Measurements from ENCODE around the gene ZFP3. TPM values are rescaled to one million over a fixed set of nuclear protein-coding genes. Genes with fewer than 3 reads are reported as not detected.
A peak's percentile ranks its signal among the peaks of the same experiment; 100 is the strongest.

Gene ZFP3
- total RNA-seq, 1 donor from 2014 or later: 0.98 TPM

DNA sequence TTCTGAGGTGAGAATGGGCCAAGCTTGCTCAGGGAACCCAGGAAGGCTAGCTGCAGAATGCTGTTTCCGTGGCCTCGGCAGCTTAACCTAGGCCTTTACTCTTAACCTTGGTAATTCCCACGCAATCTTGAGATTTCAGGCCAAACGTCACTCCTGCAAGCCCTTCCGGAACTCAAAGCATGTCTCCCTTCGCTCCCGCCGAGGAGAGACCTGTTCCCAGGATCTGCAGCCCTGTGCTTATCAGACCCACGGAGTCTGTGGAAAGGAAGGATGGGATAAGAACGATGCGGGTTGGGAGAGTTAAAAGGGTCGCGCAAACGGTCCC is 524 bp upstream of the ZFP3 start:
- no peaks in the 10 kb centered on the region for H3K27me3 Mint-ChIP-seq
- no peak for DNase-seq (ENCODE audit: low spot score, unreplicated experiment)
- peak overlapping the region; percentile 20 for H3K27ac Mint-ChIP-seq
- peaks cover 8% of the 10 kb centered on the region for H3K4me1 Mint-ChIP-seq (ENCODE audit: low read depth)
- H3K36me3 Mint-ChIP-seq (ENCODE audit: insufficient read depth): peaks cover 6% of the 10 kb centered on the region
- peaks cover 7% of the 10 kb centered on the region for H3K9me3 Mint-ChIP-seq (ENCODE audit: low read depth)
- H3K4me3 Mint-ChIP-seq (ENCODE audit: low read depth): peak overlapping the region; percentile 65
- TF ChIP-seq, protein P1, sequence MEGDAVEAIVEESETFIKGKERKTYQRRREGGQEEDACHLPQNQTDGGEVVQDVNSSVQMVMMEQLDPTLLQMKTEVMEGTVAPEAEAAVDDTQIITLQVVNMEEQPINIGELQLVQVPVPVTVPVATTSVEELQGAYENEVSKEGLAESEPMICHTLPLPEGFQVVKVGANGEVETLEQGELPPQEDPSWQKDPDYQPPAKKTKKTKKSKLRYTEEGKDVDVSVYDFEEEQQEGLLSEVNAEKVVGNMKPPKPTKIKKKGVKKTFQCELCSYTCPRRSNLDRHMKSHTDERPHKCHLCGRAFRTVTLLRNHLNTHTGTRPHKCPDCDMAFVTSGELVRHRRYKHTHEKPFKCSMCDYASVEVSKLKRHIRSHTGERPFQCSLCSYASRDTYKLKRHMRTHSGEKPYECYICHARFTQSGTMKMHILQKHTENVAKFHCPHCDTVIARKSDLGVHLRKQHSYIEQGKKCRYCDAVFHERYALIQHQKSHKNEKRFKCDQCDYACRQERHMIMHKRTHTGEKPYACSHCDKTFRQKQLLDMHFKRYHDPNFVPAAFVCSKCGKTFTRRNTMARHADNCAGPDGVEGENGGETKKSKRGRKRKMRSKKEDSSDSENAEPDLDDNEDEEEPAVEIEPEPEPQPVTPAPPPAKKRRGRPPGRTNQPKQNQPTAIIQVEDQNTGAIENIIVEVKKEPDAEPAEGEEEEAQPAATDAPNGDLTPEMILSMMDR (IDR thresholded peaks at IDR 0.05; ENCODE audit: unreplicated experiment): no peak

DNA sequence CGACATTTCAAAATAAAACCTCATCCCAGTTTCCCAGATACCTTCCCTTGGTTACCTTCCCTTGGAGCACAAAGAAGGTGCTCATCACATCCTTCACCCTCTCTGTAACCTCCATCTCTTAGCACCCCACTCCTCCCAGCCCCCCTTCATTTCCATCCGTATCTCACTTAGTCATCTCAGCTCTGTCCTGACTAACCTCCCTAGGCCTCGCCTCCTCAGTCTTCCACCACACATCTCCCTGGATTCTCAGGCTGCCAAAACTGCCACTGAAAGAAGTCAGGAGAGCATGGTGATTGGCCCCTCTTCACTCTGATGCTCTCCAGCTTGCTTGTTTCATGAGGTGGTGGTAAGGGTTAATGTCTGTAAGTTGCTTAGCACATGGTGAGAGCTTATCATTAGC is 2.3 kb downstream of the ZFP3 start:
- no peaks in the 10 kb centered on the region for H3K27me3 Mint-ChIP-seq

DNA sequence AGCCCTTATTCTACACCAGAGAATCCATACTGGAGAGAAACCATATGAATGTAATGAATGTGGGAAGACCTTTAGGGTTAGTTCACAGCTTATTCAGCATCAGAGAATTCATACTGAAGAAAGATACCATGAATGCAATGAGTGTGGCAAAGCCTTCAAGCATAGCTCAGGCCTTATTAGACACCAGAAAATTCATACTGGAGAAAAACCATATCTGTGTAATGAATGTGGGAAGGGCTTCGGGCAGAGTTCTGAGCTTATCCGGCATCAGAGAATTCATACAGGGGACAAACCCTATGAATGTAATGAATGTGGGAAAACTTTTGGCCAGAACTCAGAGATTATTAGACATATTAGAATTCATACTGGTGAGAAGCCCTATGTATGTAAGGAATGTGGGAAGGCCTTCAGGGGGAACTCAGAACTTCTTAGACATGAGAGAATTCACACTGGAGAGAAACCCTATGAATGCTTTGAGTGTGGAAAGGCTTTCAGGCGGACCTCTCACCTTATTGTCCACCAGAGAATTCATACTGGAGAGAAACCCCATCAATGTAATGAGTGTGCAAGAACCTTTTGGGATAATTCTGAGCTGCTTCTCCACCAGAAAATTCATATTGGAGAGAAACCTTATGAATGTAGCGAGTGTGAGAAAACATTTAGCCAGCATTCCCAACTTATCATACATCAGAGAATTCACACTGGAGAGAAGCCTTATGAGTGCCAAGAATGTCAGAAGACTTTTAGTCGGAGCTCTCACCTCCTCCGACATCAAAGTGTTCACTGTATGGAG is 14.1 kb downstream of the ZFP3 start:
- peaks cover 6% of the 10 kb centered on the region for H3K27me3 Mint-ChIP-seq
- peaks cover 44% of the 10 kb centered on the region for H3K36me3 Mint-ChIP-seq (ENCODE audit: insufficient read depth)

More for the DNA sequence above, 2.3 kb downstream of the ZFP3 start:
- H3K4me3 Mint-ChIP-seq (ENCODE audit: low read depth): no peak overlapping the region
- peaks cover 6% of the 10 kb centered on the region for H3K36me3 Mint-ChIP-seq (ENCODE audit: insufficient read depth)
- peaks cover 12% of the 10 kb centered on the region for H3K9me3 Mint-ChIP-seq (ENCODE audit: low read depth)
- no peak overlapping the region for H3K27ac Mint-ChIP-seq
- TF ChIP-seq, protein P1 (IDR thresholded peaks at IDR 0.05; ENCODE audit: unreplicated experiment): no peak
- peaks cover 2% of the 10 kb centered on the region for H3K4me1 Mint-ChIP-seq (ENCODE audit: low read depth)
- DNase-seq (ENCODE audit: low spot score, unreplicated experiment): no peak

DNA sequence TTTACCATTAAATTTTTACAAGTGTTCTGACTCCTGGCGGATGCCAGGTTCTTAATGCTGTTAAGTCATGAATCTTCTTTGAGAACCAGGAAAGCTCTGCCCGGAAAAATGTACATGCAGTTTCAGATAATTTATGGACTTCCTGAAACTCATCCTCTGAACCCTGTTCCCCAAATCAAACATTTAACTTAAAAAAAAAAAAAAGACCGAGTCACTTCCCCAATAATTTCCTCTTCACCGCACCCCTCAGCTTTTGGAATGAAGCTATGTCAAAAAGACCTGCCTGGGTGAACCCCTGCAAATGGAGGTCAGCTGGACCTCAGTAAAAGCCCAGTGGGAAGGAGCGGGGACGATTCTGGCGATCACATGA is 18.4 kb downstream of the ZFP3 start:
- TF ChIP-seq, protein P1 (IDR thresholded peaks at IDR 0.05; ENCODE audit: unreplicated experiment): no peak
- H3K9me3 Mint-ChIP-seq (ENCODE audit: low read depth): peaks cover 34% of the 10 kb centered on the region
- no peaks in the 10 kb centered on the region for H3K4me1 Mint-ChIP-seq (ENCODE audit: low read depth)
- peak overlapping the region; percentile 96 for H3K27ac Mint-ChIP-seq
- H3K27me3 Mint-ChIP-seq: peaks cover 11% of the 10 kb centered on the region
- peak overlapping the region; percentile 90 for H3K4me3 Mint-ChIP-seq (ENCODE audit: low read depth)
- no peak for DNase-seq (ENCODE audit: low spot score, unreplicated experiment)
- H3K36me3 Mint-ChIP-seq (ENCODE audit: insufficient read depth): peaks cover 30% of the 10 kb centered on the region

More for the DNA sequence above, 14.1 kb downstream of the ZFP3 start:
- Mint-ChIP-seq H3K4me1 (ENCODE audit: low read depth) (no peaks in the 10 kb centered on the region), H3K27ac (no peak overlapping the region), H3K4me3 (ENCODE audit: low read depth) (no peak overlapping the region), H3K9me3 (ENCODE audit: low read depth) (peaks cover 55% of the 10 kb centered on the region)
- TF ChIP-seq, protein P1 (IDR thresholded peaks at IDR 0.05; ENCODE audit: unreplicated experiment): no peak
- no peak for DNase-seq (ENCODE audit: low spot score, unreplicated experiment)

DNA sequence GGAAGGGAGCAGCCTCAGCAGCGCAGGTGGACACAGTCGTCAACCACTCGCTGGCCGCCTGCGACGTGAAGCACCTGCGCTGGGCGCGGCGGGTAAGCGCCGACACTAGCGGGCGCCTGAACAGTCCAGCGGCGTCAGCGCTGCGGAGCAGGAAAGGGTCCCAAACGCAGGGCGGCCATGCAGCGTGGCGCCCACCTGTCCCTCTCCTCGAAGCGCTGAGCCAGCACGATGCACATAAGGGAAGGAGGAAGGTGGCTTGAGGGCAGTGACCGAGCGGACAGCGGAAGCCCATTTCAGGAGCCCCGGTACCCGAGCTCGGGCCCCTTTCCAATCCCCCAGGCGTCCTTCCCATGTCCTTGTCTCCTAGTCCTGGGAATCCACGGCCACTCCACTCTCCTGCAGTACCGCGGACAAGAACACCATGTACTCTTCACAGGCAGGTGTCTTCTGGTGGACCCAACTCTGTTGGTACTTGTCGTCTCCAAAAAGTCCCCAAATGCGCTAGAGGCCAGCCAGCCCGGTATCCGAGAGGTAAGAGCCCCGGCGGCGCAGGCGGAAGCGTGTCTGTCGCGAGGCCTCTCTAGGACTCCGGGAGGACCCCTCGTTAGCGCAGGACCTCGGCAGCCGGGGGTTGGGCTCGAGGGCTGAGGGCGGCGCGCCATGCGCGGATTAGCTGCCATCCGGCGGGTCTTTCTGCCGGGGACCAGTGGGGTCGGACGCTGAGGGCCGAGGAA is 19.0 kb downstream of the ZFP3 start:
- Mint-ChIP-seq H3K36me3 (ENCODE audit: insufficient read depth) (peaks cover 26% of the 10 kb centered on the region), H3K4me1 (ENCODE audit: low read depth) (no peaks in the 10 kb centered on the region), H3K27me3 (peaks cover 11% of the 10 kb centered on the region), H3K9me3 (ENCODE audit: low read depth) (peaks cover 28% of the 10 kb centered on the region), H3K27ac (peak overlapping the region; percentile 96), H3K4me3 (ENCODE audit: low read depth) (peak overlapping the region; percentile 90)
- TF ChIP-seq, protein P1 (IDR thresholded peaks at IDR 0.05; ENCODE audit: unreplicated experiment): no peak
- peak; percentile 50 for DNase-seq (ENCODE audit: low spot score, unreplicated experiment)

All from progenitor cell of endocrine pancreas (in vitro differentiated cells).